ENCODE data around the gene RTP3.

The RTP3 gene

GRCh38 chr3:46497556-46498265 is at the start of gene RTP3:
Gene RTP3, plus strand, starts transcription at chr3:46497976. Its CDS starts 87 bp downstream, at chr3:46498063.
- DNase-seq (ENCODE audit: low read depth in 3 of 3) = no peak

DNA sequence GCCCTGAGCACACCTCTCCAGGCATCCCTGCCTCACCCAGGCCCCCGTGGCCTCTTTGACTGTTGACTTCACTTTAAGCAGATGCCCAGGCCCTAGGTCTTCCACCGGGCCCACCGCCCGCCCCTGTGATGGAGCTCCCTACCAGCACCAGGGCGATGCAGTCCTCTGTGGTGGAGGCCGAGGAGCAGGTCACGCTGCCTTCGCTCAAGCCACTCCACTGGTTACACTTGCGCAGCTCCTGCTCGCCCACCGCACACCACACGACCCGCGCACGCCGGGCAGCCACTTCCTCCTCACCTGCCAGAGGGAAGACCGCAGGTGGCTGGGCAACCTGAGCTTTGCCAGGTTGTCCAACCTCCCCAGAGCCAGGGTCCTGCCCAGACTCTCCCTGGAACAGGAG is 49.1 kb upstream of the RTP3 start:
- DNase-seq (ENCODE audit: low read depth in 3 of 3) = no peak

- DNase-seq (ENCODE audit: low read depth in 3 of 3) = no peak
Measured at GRCh38 chr3:46449755-46450552, 47.8 kb upstream of the RTP3 start.

- DNase-seq (ENCODE audit: low read depth in 3 of 3) = no peak
Measured at GRCh38 chr3:46453526-46454208, 44.1 kb upstream of the RTP3 start.

DNA sequence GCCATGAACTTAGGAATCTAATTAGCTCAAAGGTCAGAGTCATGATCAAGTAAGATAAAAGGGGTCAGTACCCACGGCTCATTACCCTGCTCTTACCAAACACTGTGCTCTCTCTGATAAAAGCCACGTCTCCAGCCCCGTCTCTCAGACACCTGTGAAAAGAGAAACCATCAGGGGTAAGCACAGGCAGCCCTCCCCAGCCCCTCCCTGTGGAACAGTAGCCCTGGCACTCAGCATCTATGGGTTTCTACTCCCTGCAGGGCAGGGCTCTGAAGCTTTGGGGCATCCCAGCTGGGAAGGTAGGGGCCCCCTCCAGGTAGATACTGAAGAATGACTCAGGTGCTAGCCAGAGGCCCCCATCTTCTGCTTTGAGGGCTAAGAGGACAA is 43.6 kb upstream of the RTP3 start:
- no peak for DNase-seq (ENCODE audit: low read depth in 3 of 3)

- no peak for DNase-seq (ENCODE audit: low read depth in 3 of 3)
Measured at GRCh38 chr3:46454606-46455005, 43.2 kb upstream of the RTP3 start.

DNA sequence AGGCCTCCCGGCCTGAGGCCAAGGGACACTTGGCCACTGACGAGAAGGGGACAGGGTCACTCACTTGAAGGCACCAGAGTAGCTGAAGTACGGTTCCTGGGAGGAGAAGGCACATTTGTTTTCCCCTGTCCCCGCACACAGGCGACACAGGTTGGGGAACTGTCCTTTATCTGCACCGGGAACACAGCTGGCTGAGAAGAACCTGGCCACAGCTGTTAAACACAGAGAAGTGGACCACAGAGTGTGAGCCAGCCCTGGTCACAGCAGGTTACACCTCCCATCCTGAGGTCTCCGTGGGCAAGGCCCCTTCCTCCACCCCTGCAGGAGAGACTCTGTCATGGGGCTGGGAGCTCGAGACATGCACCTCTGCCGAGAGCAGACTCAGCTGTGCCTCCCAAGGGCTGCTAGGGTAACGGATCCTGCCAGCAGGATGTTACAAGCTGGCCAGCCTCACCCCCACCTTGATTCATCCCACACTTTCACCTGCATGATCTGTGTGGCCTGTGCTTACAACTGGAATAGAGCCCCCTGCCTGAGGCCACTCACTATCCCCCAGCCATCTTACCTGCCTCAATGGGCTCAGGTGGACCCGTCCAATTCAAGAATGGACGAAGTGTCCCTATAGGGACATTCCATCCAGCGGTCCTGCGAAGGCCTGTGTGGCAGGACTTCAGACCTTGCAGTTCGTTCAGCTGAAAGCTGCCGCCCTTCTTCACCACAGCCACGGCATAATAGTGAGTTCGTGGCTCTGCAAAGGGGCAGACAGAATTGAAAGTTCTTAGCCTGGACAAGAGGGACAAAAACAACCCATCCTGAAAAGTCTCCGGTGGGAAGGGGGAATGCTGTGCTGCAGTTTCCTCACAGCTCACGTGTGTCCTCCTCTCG is 42.3 kb upstream of the RTP3 start:
- no peak for DNase-seq (ENCODE audit: low read depth in 3 of 3)

GRCh38 chr3:46456118-46456517 is 41.7 kb upstream of the RTP3 start:
- no peak for DNase-seq (ENCODE audit: low read depth in 3 of 3)

GRCh38 chr3:46460051-46460450 is 37.7 kb upstream of the RTP3 start:
- no peak for DNase-seq (ENCODE audit: low read depth in 3 of 3)

DNA sequence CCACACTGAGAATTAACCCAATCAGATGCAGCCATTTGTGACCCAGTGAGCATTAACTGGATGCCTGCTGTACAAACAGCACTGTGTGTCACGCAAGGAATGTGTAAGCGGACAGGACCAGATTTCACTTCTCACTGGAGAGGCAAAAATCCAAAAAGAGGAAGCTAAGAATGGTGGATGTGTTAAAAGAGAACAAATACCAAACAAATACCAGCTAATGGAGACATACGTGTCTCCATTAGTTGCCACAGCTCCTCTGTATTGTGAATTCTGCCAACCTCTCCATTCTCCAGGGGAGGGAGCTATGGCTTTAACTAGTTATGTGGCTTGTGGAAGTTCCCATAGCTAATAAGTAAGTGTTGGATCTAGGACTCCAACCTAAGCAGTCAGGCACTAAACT is 35.7 kb upstream of the RTP3 start:
- DNase-seq (ENCODE audit: low read depth in 3 of 3) = no peak

GRCh38 chr3:46462511-46462910 is 35.3 kb upstream of the RTP3 start:
- no peak for DNase-seq (ENCODE audit: low read depth in 3 of 3)

- no peak for DNase-seq (ENCODE audit: low read depth in 3 of 3)
Measured at GRCh38 chr3:46463120-46463867, 34.5 kb upstream of the RTP3 start.

- no peak for DNase-seq (ENCODE audit: low read depth in 3 of 3)
Measured at GRCh38 chr3:46463868-46464241, 33.9 kb upstream of the RTP3 start.

DNA sequence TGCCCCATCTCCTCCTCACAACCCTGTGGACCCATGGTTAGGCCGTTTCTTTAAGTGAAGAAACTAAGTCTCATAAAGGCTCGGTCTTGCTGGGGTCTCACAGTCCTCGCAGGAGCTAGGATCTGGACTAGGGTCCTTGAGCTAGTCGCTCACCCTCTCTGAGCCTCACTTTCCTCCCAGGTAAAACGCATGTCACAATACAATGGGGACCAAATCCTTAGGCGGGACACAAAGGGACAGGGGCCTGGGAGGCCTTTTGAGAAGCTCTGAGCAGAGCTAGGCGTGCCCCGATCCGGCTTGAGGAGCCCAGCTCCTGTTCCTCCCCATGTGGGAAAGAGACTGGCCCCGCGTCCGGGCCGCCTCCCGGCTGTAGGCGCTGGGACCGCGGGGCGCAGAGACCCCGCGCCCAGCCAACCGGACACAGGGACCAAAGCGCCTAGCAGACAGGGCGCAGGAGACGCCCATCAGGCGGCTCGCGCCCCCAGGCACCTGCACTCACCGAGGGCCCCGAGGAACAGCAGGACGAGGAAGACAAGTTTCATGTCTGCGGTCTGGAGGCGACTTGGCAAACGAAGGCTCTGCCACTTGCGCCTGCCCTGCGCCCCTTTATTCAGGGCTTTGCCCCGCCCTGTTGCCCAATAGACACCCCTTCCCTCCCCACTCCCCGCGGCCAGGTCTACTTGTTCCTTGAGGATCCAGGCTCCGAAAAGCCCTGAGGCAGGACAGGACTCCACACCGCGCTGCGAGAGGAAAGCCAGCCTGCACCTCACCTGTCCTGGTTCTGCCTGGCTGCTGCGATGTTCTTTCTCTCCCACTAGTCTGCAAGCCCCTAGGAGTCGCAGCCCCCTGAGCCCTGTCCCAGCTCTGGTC is 33.2 kb upstream of the RTP3 start, which contains the start of gene LTF:
Gene LTF (minus strand): TSS at position 580 of the 870 bp plus-strand sequence. CDS start 38 bp downstream, at position 542.
- no peak for DNase-seq (ENCODE audit: low read depth in 3 of 3)

DNA sequence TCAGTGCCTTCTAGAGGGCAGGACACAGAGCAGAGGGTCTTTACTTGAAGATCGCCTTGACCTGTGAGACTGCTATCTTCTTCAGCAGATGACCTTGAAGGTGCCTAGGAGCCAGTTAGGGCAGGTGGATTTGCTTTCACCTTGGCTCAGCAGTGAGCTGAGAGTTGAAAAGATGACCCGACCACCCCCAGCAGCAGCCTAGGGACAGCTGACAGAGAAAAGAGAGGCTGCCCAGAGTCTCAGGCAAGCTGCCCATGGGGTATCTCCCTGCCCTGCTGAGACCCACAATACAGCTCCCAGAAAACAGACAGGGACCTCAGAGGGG is 32.6 kb upstream of the RTP3 start:
- no peak for DNase-seq (ENCODE audit: low read depth in 3 of 3)

GRCh38 chr3:46466273-46466672 is 31.5 kb upstream of the RTP3 start:
- no peak for DNase-seq (ENCODE audit: low read depth in 3 of 3)

- DNase-seq (ENCODE audit: low read depth in 3 of 3) = no peak
Measured at GRCh38 chr3:46466871-46467403, 30.8 kb upstream of the RTP3 start.

- DNase-seq (ENCODE audit: low read depth in 3 of 3) = no peak
Measured at GRCh38 chr3:46467562-46467961, 30.2 kb upstream of the RTP3 start.

GRCh38 chr3:46468753-46469600 is 28.8 kb upstream of the RTP3 start:
- no peak for DNase-seq (ENCODE audit: low read depth in 3 of 3)

Data from stimulated activated CD4-positive, alpha-beta T cell treated with anti-CD3 and anti-CD28 coated beads, TNF-alpha, amount 100 ng/mL, for 4 hours (primary cell).